Pancreas (tissue), 10 donors: Measurements from ENCODE around the gene BRME1. TPM values are rescaled to one million over a fixed set of nuclear protein-coding genes. Genes with fewer than 3 reads are reported as not detected.
A peak's percentile ranks its signal among the peaks of the same experiment; 100 is the strongest.

Experiments
- ATAC-seq, 4 donors: fragments of 200-7000 bp; cut with Tn5 transposase; one replicate each; pipeline versions ENCODE4 v1.8.0 to v1.9.1; 2020; ENCODE audit warnings: mild to moderate bottlenecking in 4 of 4, moderate library complexity in 4 of 4
- DNase-seq, 6 donors: peaks; one replicate each; pipeline ENCODE4 v3.0.0-alpha.2; 2020
- FAIRE-seq: peaks from 2 replicates; lab custom pipeline; 2012; peaks lifted over from hg19 to GRCh38; lab: Jason Lieb, UNC
- H3K27ac ChIP-seq, 4 donors: fragments of 200-600 bp; sonication (generic); 1 replicate in 3 of 4; 2 replicates in 1 of 4; pipeline versions ENCODE4 v1.5.0 to v1.8.0; 2020
- H3K27me3 ChIP-seq, 4 donors: fragments of 200-600 bp; one replicate each; pipeline ENCODE4 v1.8.0; 2021
- H3K36me3 ChIP-seq, 3 donors: fragments of 200-600 bp; sonication (generic) in 1 of 3; one replicate each; pipeline versions ENCODE4 v1.5.0 to v1.8.0; 2020 to 2021
- H3K4me1 ChIP-seq, 3 donors: fragments of 200-600 bp; one replicate each; pipeline ENCODE4 v1.8.0; 2021
- H3K4me3 ChIP-seq, 4 donors: fragments of 200-600 bp; sonication (generic) in 2 of 4; one replicate each; pipeline versions ENCODE4 v1.5.0 to v1.8.0; 2020 to 2021
- H3K9me3 ChIP-seq, 4 donors: fragments of 200-600 bp; one replicate each; pipeline ENCODE4 v1.8.0; 2021
- CTCF ChIP-seq, 4 donors: fragments of 200-600 bp; sonication (generic) in 3 of 4; IDR thresholded peaks; one replicate each; pipeline versions ENCODE4 v1.5.0 to v1.8.0; 2021; ENCODE audit warnings: antibody characterized with exemption in 4 of 4
- whole genome bisulfite sequencing, 2 donors: extraction: QIAGEN DNeasy Blood & Tissue Kit; methylation state at CpG; one replicate each; pipeline ENCODE4 v1.1.7; 2013; 5-methylcytosine and 5-hydroxymethylcytosine counted together
- intact Hi-C, 3 donors: fragments of 100-400 bp; cut with DNase I; formaldehyde crosslinking; loops; one replicate each; pipeline versions ENCODE4 v1.11.1 to v1.14.2; 2022
- polyA plus RNA-seq, 2 donors: library from polyadenylated mRNA; stranded (reverse); fragments of 200-250 nt; gene quantifications; one replicate each; pipeline ENCODE4 v1.2.3, GENCODE V29; 2013
- total RNA-seq, 6 donors: library from RNA; stranded (reverse); fragmentation: NEBNext Ultra II Directional in 4 of 6; extraction: Animal tissue kit (Norgen Biotek cat#: 25700) in 4 of 6; gene quantifications; one replicate each; pipeline versions ENCODE4 v1.2.1 to v1.2.4, GENCODE V29; 2021 to 2023
- donor health status: healthy with polysubstance abuse.
- donor health status: DM: no; HTN: no; CAD: no; lungs with moderate emphysema.
- donor health status: DM: no; HTN: no; CAD: no.
- donor health status: control.
- donor health status: control.
- donor health status: Bipolar disorder and iron deficiency.
- donor health status: DM: yes; HTN: yes; CAD: no.
- donor health status: DM: no; HTN: no; CAD: no.
- donor health status: DM: no; HTN: no; CAD: no.
- donor health status: DM: yes; HTN: yes; CAD: no.

BRME1 gene
- total and polyA plus RNA-seq, 8 donors = 2.6 to 15.3 (median 4.3) TPM

- no peak for TF ChIP-seq CTCF (IDR thresholded peaks at IDR 0.05)
- Histone ChIP-seq H3K27ac (no peak within 1 kb of the TSS), H3K4me1 (no peaks in the 10 kb centered on the region), H3K27me3 (no peaks in the 10 kb centered on the region), H3K4me3 (no peak within 1 kb of the TSS), H3K36me3 (no peaks in the 10 kb centered on the region), H3K9me3 (no peaks in the 10 kb centered on the region)
- ATAC-seq (peak in 3 of 4 donors; percentile 30 to 51 (median 33)), DNase-seq (peak in 1 of 6 donors; percentile 65), FAIRE-seq (no peak)
- WGBS, 2 donors = 44% methylated on average over 19 to 21 of the region's 21 CpGs
- intact Hi-C loops = no loop called here
Observed at GRCh38 chr19:13938301-13939064, 32.6 kb upstream of the BRME1 start, which contains the start of gene PODNL1. TSS of gene PODNL1 (minus strand) at chr19:13938417. CDS start at chr19:13938181, 236 bp downstream.

- no peak for FAIRE-seq
- Histone ChIP-seq H3K4me3 (no peak overlapping the region), H3K36me3 (no peaks in the 10 kb centered on the region), H3K9me3 (no peaks in the 10 kb centered on the region), H3K27ac (no peak overlapping the region), H3K27me3 (no peaks in the 10 kb centered on the region), H3K4me1 (no peaks in the 10 kb centered on the region)
- 16 to 18% methylated on average over 26 to 29 of the region's 29 CpGs for WGBS, 2 donors
- peak in 1 of 4 donors; percentile 17 for ATAC-seq
- intact Hi-C loops = no loop called here
- no peak for TF ChIP-seq CTCF (IDR thresholded peaks at IDR 0.05)
- DNase-seq = peak in 1 of 6 donors; percentile 70
Observed at GRCh38 chr19:13937479-13938300, 31.8 kb upstream of the BRME1 start.

GRCh38 chr19:13935765-13936510 lies 30.0 kb upstream of the BRME1 start:
- peak in 1 of 6 donors; percentile 65 for DNase-seq
- no peak overlapping the region for H3K27ac ChIP-seq
- FAIRE-seq = no peak
- WGBS, 2 donors = 48 to 56% methylated on average over 22 of the region's 22 CpGs
- H3K4me1 ChIP-seq = no peaks in the 10 kb centered on the region
- TF ChIP-seq CTCF (IDR thresholded peaks at IDR 0.05) = no peak
- ATAC-seq = no peak
- H3K36me3 ChIP-seq = no peaks in the 10 kb centered on the region
- intact Hi-C loops = no loop called here
- H3K9me3 ChIP-seq = no peaks in the 10 kb centered on the region
- no peak overlapping the region for H3K4me3 ChIP-seq
- H3K27me3 ChIP-seq = no peaks in the 10 kb centered on the region

- no peak overlapping the region for H3K4me3 ChIP-seq
- TF ChIP-seq CTCF (IDR thresholded peaks at IDR 0.05) = no peak
- no peaks in the 10 kb centered on the region for H3K27me3 ChIP-seq
- H3K4me1 ChIP-seq = no peaks in the 10 kb centered on the region
- no peaks in the 10 kb centered on the region for H3K9me3 ChIP-seq
- no peaks in the 10 kb centered on the region for H3K36me3 ChIP-seq
- intact Hi-C loops = no loop called here
- FAIRE-seq = no peak
- no peak for DNase-seq
- WGBS, 2 donors = 76 to 92% methylated on average over 2 of the region's 2 CpGs
- no peak overlapping the region for H3K27ac ChIP-seq
- no peak for ATAC-seq
Observed at GRCh38 chr19:13934785-13935109, 28.8 kb upstream of the BRME1 start.
